Nephron progenitor cell (in vitro differentiated cells): ENCODE measurements around the gene NXPE3.

Source experiments
- DNase-seq: peaks from one replicate; pipeline ENCODE4 v3.0.0; 2021
- H3K27ac Mint-ChIP-seq: 2 replicates; pipeline ENCODE4 v1.8.0; 2021; ENCODE audit warnings: mild to moderate bottlenecking, moderate library complexity, mixed read lengths
- H3K27me3 Mint-ChIP-seq: 2 replicates; pipeline ENCODE4 v1.8.0; 2021; ENCODE audit warnings: mild to moderate bottlenecking, low read depth, mixed read lengths; ENCODE audit not compliant: poor library complexity
- H3K36me3 Mint-ChIP-seq: 2 replicates; pipeline ENCODE4 v1.8.0; 2021; ENCODE audit warnings: low read depth, mixed read lengths
- H3K4me1 Mint-ChIP-seq: 2 replicates; pipeline ENCODE4 v1.8.0; 2021; ENCODE audit warnings: mixed read lengths
- H3K4me3 Mint-ChIP-seq: 2 replicates; pipeline ENCODE4 v1.8.0; 2021; ENCODE audit warnings: mild to moderate bottlenecking, moderate library complexity, mixed read lengths
- H3K9me3 Mint-ChIP-seq: 2 replicates; pipeline ENCODE4 v1.8.0; 2021; ENCODE audit warnings: mild to moderate bottlenecking, moderate library complexity, mixed read lengths
- CTCF ChIP-seq: fragments of 200-600 bp; sonication (generic); IDR thresholded peaks from 2 replicates; pipeline ENCODE4 v1.5.0; 2021; ENCODE audit warnings: antibody characterized with exemption

NXPE3 gene

GRCh38 chr3:101828276-101828675, 49.3 kb downstream of the NXPE3 start:
- DNase-seq: no peak
- Mint-ChIP-seq H3K4me3 (peak overlapping the region; percentile 87), H3K27me3 (peaks cover 4% of the 10 kb centered on the region), H3K36me3 (no peaks in the 10 kb centered on the region), H3K27ac (peak overlapping the region; percentile 82), H3K4me1 (peaks cover 42% of the 10 kb centered on the region), H3K9me3 (no peaks in the 10 kb centered on the region)
- no peak for TF ChIP-seq CTCF

GRCh38 chr3:101828691-101829436, 49.9 kb downstream of the NXPE3 start:
- H3K36me3 Mint-ChIP-seq: no peaks in the 10 kb centered on the region
- H3K4me1 Mint-ChIP-seq: peaks cover 42% of the 10 kb centered on the region
- no peak for DNase-seq
- peak overlapping the region; percentile 94 for H3K27ac Mint-ChIP-seq
- H3K9me3 Mint-ChIP-seq: no peaks in the 10 kb centered on the region
- H3K27me3 Mint-ChIP-seq: peaks cover 4% of the 10 kb centered on the region
- no peak for TF ChIP-seq CTCF
- H3K4me3 Mint-ChIP-seq: peak overlapping the region; percentile 87

GRCh38 chr3:101829437-101829830, 50.4 kb downstream of the NXPE3 start:
- Mint-ChIP-seq H3K27me3 (peaks cover 4% of the 10 kb centered on the region), H3K27ac (peak overlapping the region; percentile 94), H3K4me1 (peaks cover 42% of the 10 kb centered on the region), H3K9me3 (no peaks in the 10 kb centered on the region), H3K36me3 (no peaks in the 10 kb centered on the region), H3K4me3 (peak overlapping the region; percentile 87)
- DNase-seq: no peak
- no peak for TF ChIP-seq CTCF

GRCh38 chr3:101829874-101830273, 50.9 kb downstream of the NXPE3 start:
- Mint-ChIP-seq H3K4me1 (peaks cover 42% of the 10 kb centered on the region), H3K4me3 (peak overlapping the region; percentile 87), H3K27ac (no peak overlapping the region), H3K36me3 (no peaks in the 10 kb centered on the region), H3K9me3 (no peaks in the 10 kb centered on the region), H3K27me3 (peaks cover 4% of the 10 kb centered on the region)
- no peak for DNase-seq
- TF ChIP-seq CTCF: no peak

- no peak for TF ChIP-seq CTCF
- no peak overlapping the region for H3K27ac Mint-ChIP-seq
- H3K36me3 Mint-ChIP-seq: no peaks in the 10 kb centered on the region
- no peak overlapping the region for H3K4me3 Mint-ChIP-seq
- H3K27me3 Mint-ChIP-seq: peaks cover 4% of the 10 kb centered on the region
- no peak for DNase-seq
- H3K9me3 Mint-ChIP-seq: no peaks in the 10 kb centered on the region
- peaks cover 21% of the 10 kb centered on the region for H3K4me1 Mint-ChIP-seq
These were observed 54.5 kb downstream of the NXPE3 start for GRCh38 chr3:101833446-101833974.

- DNase-seq: no peak
- no peaks in the 10 kb centered on the region for H3K36me3 Mint-ChIP-seq
- no peaks in the 10 kb centered on the region for H3K27me3 Mint-ChIP-seq
- H3K4me3 Mint-ChIP-seq: no peak overlapping the region
- no peaks in the 10 kb centered on the region for H3K9me3 Mint-ChIP-seq
- TF ChIP-seq CTCF: no peak
- H3K27ac Mint-ChIP-seq: no peak overlapping the region
- H3K4me1 Mint-ChIP-seq: no peaks in the 10 kb centered on the region
These were observed 56.7 kb downstream of the NXPE3 start for GRCh38 chr3:101835676-101836075.
